KMS-11 (cell line): ENCODE results near the gene AGMAT.

Source experiments
- H2AFZ ChIP-seq: fragments of 200-600 bp; sonication (generic); 2 replicates; pipeline ENCODE4 v1.6.1; 2016; ENCODE audit warnings: antibody characterized with exemption, mixed run types, low read depth
- H3K27ac ChIP-seq: fragments of 200-600 bp; sonication (generic); 2 replicates; pipeline ENCODE4 v1.6.1; 2016; ENCODE audit warnings: mild to moderate bottlenecking, mixed run types
- H3K27me3 ChIP-seq: fragments of 200-600 bp; sonication (generic); 2 replicates; pipeline ENCODE4 v1.6.1; 2017; ENCODE audit warnings: mild to moderate bottlenecking, low read depth, mixed run types, moderate library complexity; ENCODE audit not compliant: insufficient read depth
- H3K36me3 ChIP-seq: fragments of 200-600 bp; sonication (generic); 2 replicates; pipeline ENCODE4 v1.6.1; 2017; ENCODE audit warnings: mild to moderate bottlenecking, mixed run types; ENCODE audit not compliant: insufficient read depth
- H3K4me1 ChIP-seq: fragments of 200-600 bp; sonication (generic); 2 replicates; pipeline ENCODE4 v1.6.1; 2016; ENCODE audit warnings: mild to moderate bottlenecking, low read depth, mixed run types; ENCODE audit not compliant: poor library complexity, severe bottlenecking
- H3K4me2 ChIP-seq: fragments of 200-600 bp; sonication (generic); 2 replicates; pipeline ENCODE4 v1.7.0; 2016; ENCODE audit warnings: mild to moderate bottlenecking, mixed run types
- H3K4me3 ChIP-seq: fragments of 200-600 bp; sonication (generic); IDR thresholded peaks from 2 replicates; pipeline ENCODE4 v1.6.1; 2017; ENCODE audit warnings: low read depth, low read length, mixed read lengths; ENCODE audit not compliant: insufficient read depth
- H3K79me2 ChIP-seq: fragments of 200-600 bp; sonication (generic); 2 replicates; pipeline ENCODE4 v1.6.1; 2016; ENCODE audit warnings: low read depth, mixed run types; ENCODE audit not compliant: insufficient read depth
- H3K9ac ChIP-seq: fragments of 200-600 bp; sonication (generic); 2 replicates; pipeline ENCODE4 v1.6.1; 2016; ENCODE audit warnings: mild to moderate bottlenecking, mixed run types
- H4K20me1 ChIP-seq: fragments of 200-600 bp; sonication (generic); 2 replicates; pipeline ENCODE4 v1.6.1; 2016; ENCODE audit warnings: mild to moderate bottlenecking, mixed run types; ENCODE audit not compliant: insufficient read depth
- TF ChIP-seq, protein P1 (sequence below): fragments of 200-600 bp; sonication (generic); conservative IDR thresholded peaks from 2 replicates; pipeline ENCODE4 v1.6.1; 2017; ENCODE audit warnings: low read depth, mild to moderate bottlenecking, antibody characterized with exemption, low read length, moderate library complexity, mixed read lengths

The AGMAT gene

DNA sequence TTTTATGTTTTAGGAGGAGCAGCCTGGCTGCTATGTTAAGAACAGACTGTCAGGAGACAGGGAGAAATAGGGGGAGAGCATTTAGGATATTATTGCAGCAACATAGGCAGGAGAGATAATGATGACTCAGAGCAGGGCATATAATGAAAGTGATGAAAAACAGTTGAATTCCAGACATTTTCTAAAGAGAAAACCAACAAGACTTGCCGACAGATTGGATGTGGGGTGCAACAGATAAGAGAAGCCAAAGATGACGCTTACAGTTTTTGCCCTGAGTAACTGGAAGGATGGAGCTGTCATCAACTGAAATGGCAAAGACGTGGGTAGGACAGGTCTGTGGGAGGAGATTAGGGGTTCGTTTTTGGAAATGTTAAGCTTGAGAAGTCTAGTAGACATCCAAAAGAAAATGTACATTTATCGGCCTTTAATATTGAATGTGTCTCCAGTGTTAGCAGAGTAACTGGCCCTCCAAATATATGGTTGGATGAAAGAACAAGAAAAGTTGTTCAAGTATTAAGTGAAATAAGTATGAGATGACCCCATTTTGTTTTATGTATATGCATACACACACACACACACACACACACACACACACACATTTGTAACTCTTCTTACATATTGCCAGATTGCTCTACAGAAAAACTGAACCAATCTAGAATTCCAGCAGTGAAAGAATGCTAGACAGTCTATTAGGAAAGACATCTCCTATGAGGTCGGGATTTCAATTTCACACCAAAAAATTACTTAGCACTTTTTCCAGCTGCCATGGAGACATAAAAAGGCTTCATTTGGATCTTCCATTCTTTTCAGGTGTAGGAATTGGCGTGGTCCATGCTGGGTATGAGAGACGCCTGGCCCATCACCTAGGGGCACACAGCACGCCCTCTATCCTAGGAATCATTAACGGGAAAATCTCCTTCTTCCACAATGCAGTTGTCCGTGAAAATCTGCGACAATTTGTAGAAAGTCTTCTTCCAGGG, 41.0 kb downstream of the AGMAT start:
- H3K27ac ChIP-seq = no peak overlapping the region
- no peaks in the 10 kb centered on the region for H4K20me1 ChIP-seq
- no peak overlapping the region for H3K4me3 ChIP-seq
- no peaks in the 10 kb centered on the region for H3K79me2 ChIP-seq
- H3K4me2 ChIP-seq = no peak overlapping the region
- H3K9ac ChIP-seq = no peak overlapping the region
- no peak overlapping the region for H2AFZ ChIP-seq
- no peaks in the 10 kb centered on the region for H3K36me3 ChIP-seq
- peaks cover 10% of the 10 kb centered on the region for H3K4me1 ChIP-seq
- TF ChIP-seq, protein P1, sequence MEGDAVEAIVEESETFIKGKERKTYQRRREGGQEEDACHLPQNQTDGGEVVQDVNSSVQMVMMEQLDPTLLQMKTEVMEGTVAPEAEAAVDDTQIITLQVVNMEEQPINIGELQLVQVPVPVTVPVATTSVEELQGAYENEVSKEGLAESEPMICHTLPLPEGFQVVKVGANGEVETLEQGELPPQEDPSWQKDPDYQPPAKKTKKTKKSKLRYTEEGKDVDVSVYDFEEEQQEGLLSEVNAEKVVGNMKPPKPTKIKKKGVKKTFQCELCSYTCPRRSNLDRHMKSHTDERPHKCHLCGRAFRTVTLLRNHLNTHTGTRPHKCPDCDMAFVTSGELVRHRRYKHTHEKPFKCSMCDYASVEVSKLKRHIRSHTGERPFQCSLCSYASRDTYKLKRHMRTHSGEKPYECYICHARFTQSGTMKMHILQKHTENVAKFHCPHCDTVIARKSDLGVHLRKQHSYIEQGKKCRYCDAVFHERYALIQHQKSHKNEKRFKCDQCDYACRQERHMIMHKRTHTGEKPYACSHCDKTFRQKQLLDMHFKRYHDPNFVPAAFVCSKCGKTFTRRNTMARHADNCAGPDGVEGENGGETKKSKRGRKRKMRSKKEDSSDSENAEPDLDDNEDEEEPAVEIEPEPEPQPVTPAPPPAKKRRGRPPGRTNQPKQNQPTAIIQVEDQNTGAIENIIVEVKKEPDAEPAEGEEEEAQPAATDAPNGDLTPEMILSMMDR = no peak
- no peaks in the 10 kb centered on the region for H3K27me3 ChIP-seq

DNA sequence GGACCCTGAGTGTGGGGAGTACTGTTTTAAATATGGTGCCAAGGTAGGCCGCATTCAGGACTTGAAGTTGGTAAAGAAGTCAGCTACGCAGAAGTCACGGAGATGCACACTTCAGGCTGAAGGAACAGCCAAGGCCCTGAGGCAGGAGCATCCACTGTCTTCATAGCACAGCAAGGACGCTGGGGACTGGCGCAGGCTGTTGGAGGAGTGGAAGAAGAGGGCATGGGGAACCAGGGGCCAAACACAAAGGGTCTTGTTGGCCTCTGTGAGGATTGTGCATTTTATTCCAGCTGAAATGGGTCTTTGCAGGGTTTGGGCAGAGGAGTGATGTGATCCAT, 41.6 kb downstream of the AGMAT start:
- H4K20me1 ChIP-seq = no peaks in the 10 kb centered on the region
- TF ChIP-seq, protein P1 = no peak
- H3K4me3 ChIP-seq = no peak overlapping the region
- H2AFZ ChIP-seq = no peak overlapping the region
- no peaks in the 10 kb centered on the region for H3K27me3 ChIP-seq
- H3K4me1 ChIP-seq = peaks cover 5% of the 10 kb centered on the region
- H3K79me2 ChIP-seq = no peaks in the 10 kb centered on the region
- H3K27ac ChIP-seq = no peak overlapping the region
- H3K36me3 ChIP-seq = no peaks in the 10 kb centered on the region
- no peak overlapping the region for H3K4me2 ChIP-seq
- H3K9ac ChIP-seq = no peak overlapping the region

DNA sequence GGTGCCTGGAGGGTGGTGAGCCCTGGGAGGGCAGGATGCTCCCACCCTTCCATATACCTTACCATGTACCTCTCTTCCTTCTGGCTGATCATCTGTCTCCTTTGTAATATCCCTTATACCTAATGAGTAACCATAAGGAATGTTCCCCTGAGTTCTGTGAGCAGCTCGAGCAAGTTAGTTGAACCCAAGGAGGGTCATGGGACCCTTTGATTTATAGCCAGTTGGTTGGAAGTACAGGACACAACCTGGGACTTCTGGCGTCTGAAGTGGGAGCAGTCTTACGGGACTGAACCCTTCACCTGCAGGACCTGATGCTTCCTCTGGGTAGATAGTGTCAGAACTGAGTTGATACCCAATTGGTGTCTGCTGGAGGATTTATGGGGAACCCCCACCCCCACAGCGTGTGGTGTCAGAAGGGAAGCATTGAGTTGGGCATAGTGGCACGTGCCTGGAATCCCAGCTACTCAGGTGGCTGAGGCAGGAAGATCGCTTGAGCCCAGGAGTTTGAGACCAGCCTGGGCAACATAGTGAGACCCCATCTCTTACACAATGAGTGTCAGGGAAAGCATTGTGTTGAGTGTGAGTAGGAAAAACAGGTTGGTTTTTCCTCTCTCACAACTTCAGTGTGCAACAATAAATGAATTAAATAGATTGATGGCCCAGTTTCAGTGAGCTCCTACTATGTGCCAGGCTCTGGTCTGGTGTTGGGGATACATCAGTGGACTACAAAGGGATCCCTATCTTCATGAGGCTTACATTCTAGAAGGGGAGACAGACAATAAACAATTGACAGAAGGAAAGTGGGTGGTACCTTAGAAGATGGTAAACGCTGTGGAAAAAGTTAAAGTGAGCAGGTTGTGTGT, 42.2 kb downstream of the AGMAT start:
- TF ChIP-seq, protein P1 = no peak
- Histone ChIP-seq H3K79me2 (no peaks in the 10 kb centered on the region), H3K27ac (no peak overlapping the region), H3K4me1 (no peaks in the 10 kb centered on the region), H3K9ac (no peak overlapping the region), H4K20me1 (no peaks in the 10 kb centered on the region), H3K4me2 (no peak overlapping the region), H3K4me3 (no peak overlapping the region), H2AFZ (no peak overlapping the region), H3K36me3 (no peaks in the 10 kb centered on the region), H3K27me3 (no peaks in the 10 kb centered on the region)

DNA sequence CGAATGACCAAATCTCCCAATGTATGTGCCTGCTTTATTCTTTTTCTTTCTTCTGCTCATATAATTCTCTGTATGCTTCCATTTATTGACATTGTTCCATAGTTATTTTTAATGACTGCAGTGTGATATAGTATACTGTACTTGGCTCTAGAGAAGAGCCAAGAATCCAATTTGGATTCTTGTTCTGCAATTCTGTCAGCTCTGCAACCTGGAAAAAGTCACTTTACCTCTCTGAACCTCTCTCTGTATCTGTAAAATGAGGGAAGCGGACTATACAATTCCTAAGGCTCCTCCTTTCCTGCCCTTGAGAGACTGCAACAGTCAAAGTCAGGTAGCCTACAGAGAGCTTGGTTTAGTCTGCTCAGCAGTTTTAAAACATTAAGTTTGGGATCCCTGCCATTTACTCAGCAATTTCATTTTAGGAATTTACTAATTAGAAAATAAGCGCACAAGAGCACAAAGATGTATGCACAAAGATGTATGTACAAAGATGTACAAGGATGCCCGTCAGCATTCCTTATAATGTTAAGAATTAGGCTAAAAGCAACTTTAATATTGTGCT, 43.5 kb downstream of the AGMAT start:
- Histone ChIP-seq H3K9ac (no peak overlapping the region), H3K4me1 (no peaks in the 10 kb centered on the region), H2AFZ (no peak overlapping the region), H3K4me2 (no peak overlapping the region), H4K20me1 (no peaks in the 10 kb centered on the region), H3K27me3 (no peaks in the 10 kb centered on the region), H3K27ac (no peak overlapping the region), H3K4me3 (no peak overlapping the region), H3K79me2 (no peaks in the 10 kb centered on the region), H3K36me3 (no peaks in the 10 kb centered on the region)
- TF ChIP-seq, protein P1 = no peak
